CD4-positive, alpha-beta T cell treated with Interferon alpha-2 for 1 hour (primary cell): ENCODE results near the gene RAB27A.
"Not testable (repeated sequence)": the region's sequence is repeated elsewhere in the genome, so short reads cannot be mapped to it uniquely, and the experiment has no call there.

ENCODE experiments used
- DNase-seq, 2 donors: peaks; one replicate each; pipeline ENCODE4 v3.0.0-alpha.2; 2020 to 2022

RAB27A gene

GRCh38 chr15:55281517-55282228 lies 7.9 kb downstream of the RAB27A start:
- DNase-seq = no peak

GRCh38 chr15:55280589-55280988 lies 9.0 kb downstream of the RAB27A start:
- DNase-seq = peak; percentile 17 to 51

GRCh38 chr15:55279746-55280351 lies 9.8 kb downstream of the RAB27A start:
- DNase-seq = peak; percentile 59 to 74

- DNase-seq = no peak
These were observed 10.4 kb downstream of the RAB27A start for GRCh38 chr15:55279100-55279745.

GRCh38 chr15:55277715-55278114 lies 11.9 kb downstream of the RAB27A start:
- no peak for DNase-seq

GRCh38 chr15:55277116-55277564 lies 12.5 kb downstream of the RAB27A start:
- DNase-seq = peak; percentile 52 to 77

- no peak for DNase-seq
These were observed 13.3 kb downstream of the RAB27A start for GRCh38 chr15:55276324-55276723.

- DNase-seq = no peak
These were observed 19.3 kb downstream of the RAB27A start for GRCh38 chr15:55270291-55270690.

- DNase-seq = no peak
These were observed 21.4 kb downstream of the RAB27A start for GRCh38 chr15:55268176-55268695.

- peak; percentile 78 to 83 for DNase-seq
These were observed 22.0 kb downstream of the RAB27A start for GRCh38 chr15:55267401-55268175.

- DNase-seq = no peak
These were observed 23.1 kb downstream of the RAB27A start for GRCh38 chr15:55266547-55266946.

GRCh38 chr15:55260562-55261131 lies 29.0 kb downstream of the RAB27A start:
- no peak for DNase-seq

GRCh38 chr15:55257938-55258337 lies 31.7 kb downstream of the RAB27A start:
- DNase-seq = no peak

- DNase-seq = no peak
These were observed 32.5 kb downstream of the RAB27A start for GRCh38 chr15:55257012-55257670.

- no peak for DNase-seq
These were observed 33.2 kb downstream of the RAB27A start for GRCh38 chr15:55256281-55257011.

- peak in 1 of 2 donors; percentile 60 for DNase-seq
These were observed 33.9 kb downstream of the RAB27A start for GRCh38 chr15:55255714-55256113.

GRCh38 chr15:55254916-55255679 lies 34.5 kb downstream of the RAB27A start:
- DNase-seq = no peak

- no peak for DNase-seq
These were observed 36.0 kb downstream of the RAB27A start for GRCh38 chr15:55253580-55253979.

- DNase-seq = not testable (repeated sequence)
These were observed 37.4 kb downstream of the RAB27A start for GRCh38 chr15:55252201-55252600.

- no peak for DNase-seq
These were observed 38.7 kb downstream of the RAB27A start for GRCh38 chr15:55250941-55251340.
